ENCODE data around the gene ADCY2. TPM values are rescaled to one million over a fixed set of nuclear protein-coding genes. Genes with fewer than 3 reads are reported as not detected.

ADCY2 gene
- total and polyA plus RNA-seq, 2 of the 13 experiments (the other 11 are each of a cell fraction or from before 2014, with no cell fraction given) = not detected

DNA sequence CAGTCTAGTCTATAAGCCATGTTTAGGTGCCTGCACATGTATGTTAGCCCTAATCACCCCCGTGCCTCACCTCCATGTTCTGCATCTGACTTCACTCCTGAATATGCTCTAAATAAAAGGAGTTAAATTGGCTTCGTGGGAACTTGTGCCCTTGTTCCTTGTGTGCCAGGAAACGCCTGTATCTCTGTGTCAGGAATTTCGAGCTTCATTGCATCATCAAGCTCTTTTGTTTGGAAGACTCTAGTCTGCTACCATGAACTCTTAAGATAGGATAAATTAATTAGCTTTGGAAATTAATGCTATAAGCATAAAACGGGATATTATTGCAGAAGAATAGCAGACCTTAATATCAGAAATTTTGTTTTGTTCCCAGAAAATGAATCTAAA, 99.2 kb downstream of the ADCY2 start:
- FAIRE-seq = no peak
- no peaks in the 10 kb centered on the region for H3K4me1 ChIP-seq (ENCODE audit: insufficient read depth, low read length)
- in situ Hi-C loops (cut with HindIII; ENCODE audit: extremely low pct_ligation_motif_present, low pct_unique_long_range_greater_than_20kb) = no loop called here
- WGBS (ENCODE audit: low lambda C conversion rate) = 0% methylated on average over 5 of the region's 5 CpGs
- intact Hi-C loops (cut with micrococcal nuclease; ENCODE audit: unreplicated experiment) = no loop called here
- BruUV-seq (replicated peaks) = no TSS peak
- ATAC-seq = no peak
- H2AFZ ChIP-seq (ENCODE audit: low read length) = no peak overlapping the region
- H3K79me2 ChIP-seq (ENCODE audit: insufficient read depth, low read length) = no peaks in the 10 kb centered on the region
- no peak for DNase-seq (ENCODE audit: low spot score)
- no peaks in the 10 kb centered on the region for H3K27me3 ChIP-seq (ENCODE audit: control insufficient read depth in 1 of 2, insufficient read depth in 2 of 2, low read length in 2 of 2)
- H4K20me1 ChIP-seq (ENCODE audit: insufficient read depth, low read length) = no peaks in the 10 kb centered on the region
- H3K27ac ChIP-seq (ENCODE audit: extremely low read length, insufficient read depth, low read length) = no peak overlapping the region
- H3K9me3 ChIP-seq (ENCODE audit: low read length) = no peaks in the 10 kb centered on the region
- no peak overlapping the region for H3K4me2 ChIP-seq (ENCODE audit: low read depth, low read length)
- no peak overlapping the region for H3K9ac ChIP-seq (ENCODE audit: insufficient read depth, low read depth, low read length)
- H3K36me3 ChIP-seq (replicated peaks in 1 of 2; ENCODE audit: control insufficient read depth in 1 of 2, insufficient read depth in 2 of 2, low read length in 2 of 2) = no peaks in the 10 kb centered on the region
- no peak overlapping the region for H3K4me3 ChIP-seq (replicated peaks in 1 of 3; ENCODE audit: insufficient read depth in 1 of 3, low read depth in 2 of 3, low read length in 3 of 3)
- no peak for TF ChIP-seq WIZ (CRISPR knock-in tag; IDR thresholded peaks at IDR 0.05)
- TF ChIP-seq, protein P1, sequence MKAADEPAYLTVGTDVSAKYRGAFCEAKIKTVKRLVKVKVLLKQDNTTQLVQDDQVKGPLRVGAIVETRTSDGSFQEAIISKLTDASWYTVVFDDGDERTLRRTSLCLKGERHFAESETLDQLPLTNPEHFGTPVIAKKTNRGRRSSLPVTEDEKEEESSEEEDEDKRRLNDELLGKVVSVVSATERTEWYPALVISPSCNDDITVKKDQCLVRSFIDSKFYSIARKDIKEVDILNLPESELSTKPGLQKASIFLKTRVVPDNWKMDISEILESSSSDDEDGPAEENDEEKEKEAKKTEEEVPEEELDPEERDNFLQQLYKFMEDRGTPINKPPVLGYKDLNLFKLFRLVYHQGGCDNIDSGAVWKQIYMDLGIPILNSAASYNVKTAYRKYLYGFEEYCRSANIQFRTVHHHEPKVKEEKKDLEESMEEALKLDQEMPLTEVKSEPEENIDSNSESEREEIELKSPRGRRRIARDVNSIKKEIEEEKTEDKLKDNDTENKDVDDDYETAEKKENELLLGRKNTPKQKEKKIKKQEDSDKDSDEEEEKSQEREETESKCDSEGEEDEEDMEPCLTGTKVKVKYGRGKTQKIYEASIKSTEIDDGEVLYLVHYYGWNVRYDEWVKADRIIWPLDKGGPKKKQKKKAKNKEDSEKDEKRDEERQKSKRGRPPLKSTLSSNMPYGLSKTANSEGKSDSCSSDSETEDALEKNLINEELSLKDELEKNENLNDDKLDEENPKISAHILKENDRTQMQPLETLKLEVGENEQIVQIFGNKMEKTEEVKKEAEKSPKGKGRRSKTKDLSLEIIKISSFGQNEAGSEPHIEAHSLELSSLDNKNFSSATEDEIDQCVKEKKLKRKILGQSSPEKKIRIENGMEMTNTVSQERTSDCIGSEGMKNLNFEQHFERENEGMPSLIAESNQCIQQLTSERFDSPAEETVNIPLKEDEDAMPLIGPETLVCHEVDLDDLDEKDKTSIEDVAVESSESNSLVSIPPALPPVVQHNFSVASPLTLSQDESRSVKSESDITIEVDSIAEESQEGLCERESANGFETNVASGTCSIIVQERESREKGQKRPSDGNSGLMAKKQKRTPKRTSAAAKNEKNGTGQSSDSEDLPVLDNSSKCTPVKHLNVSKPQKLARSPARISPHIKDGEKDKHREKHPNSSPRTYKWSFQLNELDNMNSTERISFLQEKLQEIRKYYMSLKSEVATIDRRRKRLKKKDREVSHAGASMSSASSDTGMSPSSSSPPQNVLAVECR (CRISPR knock-in tag; IDR thresholded peaks at IDR 0.05; ENCODE audit: borderline replicate concordance) = no peak
- TF ChIP-seq ZNF773 (CRISPR knock-in tag; IDR thresholded peaks at IDR 0.05; ENCODE audit: borderline replicate concordance) = no peak
- TF ChIP-seq ZC3H4 (CRISPR knock-in tag; IDR thresholded peaks at IDR 0.05; ENCODE audit: borderline replicate concordance) = no peak
- no peak for TF ChIP-seq ZNF557 (CRISPR knock-in tag; IDR thresholded peaks at IDR 0.05)
- ChIA-PET POLR2A (no interaction called here), CTCF (ENCODE audit: low intra/inter-chr PET ratio, low total read pairs) (no interaction called here)

DNA sequence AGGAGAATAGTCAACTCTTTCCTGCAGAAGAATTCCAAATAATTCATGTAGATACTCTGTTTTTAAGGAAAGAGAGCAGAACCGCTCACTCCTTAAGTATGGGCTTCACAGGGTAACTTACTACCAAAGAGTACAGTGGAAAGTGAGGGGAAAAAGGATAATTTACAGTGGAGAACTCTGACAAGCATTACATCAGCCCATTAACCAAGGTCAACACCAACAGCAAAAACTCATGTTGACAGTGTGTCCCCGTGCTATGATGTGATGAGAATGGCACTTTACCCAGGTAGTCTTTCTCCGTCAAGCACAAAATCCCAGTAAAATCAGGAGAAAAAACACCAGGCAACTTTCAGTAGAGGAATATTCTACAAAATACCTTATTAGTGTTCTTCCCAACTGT, 104.3 kb downstream of the ADCY2 start:
- Histone ChIP-seq H3K4me1 (ENCODE audit: insufficient read depth, low read length) (no peaks in the 10 kb centered on the region), H3K9ac (ENCODE audit: insufficient read depth, low read depth, low read length) (no peak overlapping the region), H3K4me3 (replicated peaks in 1 of 3; ENCODE audit: insufficient read depth in 1 of 3, low read depth in 2 of 3, low read length in 3 of 3) (no peak overlapping the region), H3K79me2 (ENCODE audit: insufficient read depth, low read length) (no peaks in the 10 kb centered on the region), H3K27me3 (ENCODE audit: control insufficient read depth in 1 of 2, insufficient read depth in 2 of 2, low read length in 2 of 2) (no peaks in the 10 kb centered on the region), H3K9me3 (ENCODE audit: low read length) (no peaks in the 10 kb centered on the region), H4K20me1 (ENCODE audit: insufficient read depth, low read length) (no peaks in the 10 kb centered on the region), H3K27ac (ENCODE audit: extremely low read length, insufficient read depth, low read length) (no peak overlapping the region), H3K36me3 (replicated peaks in 1 of 2; ENCODE audit: control insufficient read depth in 1 of 2, insufficient read depth in 2 of 2, low read length in 2 of 2) (no peaks in the 10 kb centered on the region), H3K4me2 (ENCODE audit: low read depth, low read length) (no peak overlapping the region), H2AFZ (ENCODE audit: low read length) (no peak overlapping the region)
- in situ Hi-C loops (cut with HindIII; ENCODE audit: extremely low pct_ligation_motif_present, low pct_unique_long_range_greater_than_20kb) = no loop called here
- POLR2A ChIA-PET = no interaction called here
- ATAC-seq (no peak), DNase-seq (ENCODE audit: low spot score) (no peak), FAIRE-seq (no peak)
- 2% methylated on average over 3 of the region's 3 CpGs for WGBS (ENCODE audit: low lambda C conversion rate)
- no TSS peak for BruUV-seq (replicated peaks)
- intact Hi-C loops (cut with micrococcal nuclease; ENCODE audit: unreplicated experiment) = no loop called here
- CTCF ChIA-PET (ENCODE audit: low intra/inter-chr PET ratio, low total read pairs) = no interaction called here
- TF ChIP-seq NFATC3 (CRISPR knock-in tag; IDR thresholded peaks at IDR 0.05) = no peak
- TF ChIP-seq NR2F2 (IDR thresholded peaks at IDR 0.05; ENCODE audit: borderline replicate concordance, low read depth) = no peak
- TF ChIP-seq, protein P2, sequence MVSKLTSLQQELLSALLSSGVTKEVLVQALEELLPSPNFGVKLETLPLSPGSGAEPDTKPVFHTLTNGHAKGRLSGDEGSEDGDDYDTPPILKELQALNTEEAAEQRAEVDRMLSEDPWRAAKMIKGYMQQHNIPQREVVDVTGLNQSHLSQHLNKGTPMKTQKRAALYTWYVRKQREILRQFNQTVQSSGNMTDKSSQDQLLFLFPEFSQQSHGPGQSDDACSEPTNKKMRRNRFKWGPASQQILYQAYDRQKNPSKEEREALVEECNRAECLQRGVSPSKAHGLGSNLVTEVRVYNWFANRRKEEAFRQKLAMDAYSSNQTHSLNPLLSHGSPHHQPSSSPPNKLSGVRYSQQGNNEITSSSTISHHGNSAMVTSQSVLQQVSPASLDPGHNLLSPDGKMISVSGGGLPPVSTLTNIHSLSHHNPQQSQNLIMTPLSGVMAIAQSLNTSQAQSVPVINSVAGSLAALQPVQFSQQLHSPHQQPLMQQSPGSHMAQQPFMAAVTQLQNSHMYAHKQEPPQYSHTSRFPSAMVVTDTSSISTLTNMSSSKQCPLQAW (CRISPR knock-in tag; IDR thresholded peaks at IDR 0.05) = no peak
- no peak for TF ChIP-seq MED8 (CRISPR knock-in tag; IDR thresholded peaks at IDR 0.05; ENCODE audit: insufficient replicate concordance)
- no peak for TF ChIP-seq ZBTB8A (CRISPR knock-in tag; IDR thresholded peaks at IDR 0.05; ENCODE audit: borderline replicate concordance, low read depth)
